HepG2 (cell line): Measurements from ENCODE around the gene AP3D1. TPM values are rescaled to one million over a fixed set of nuclear protein-coding genes. Genes with fewer than 3 reads are reported as not detected.

Experiments used
- ATAC-seq: fragments of 200-7000 bp; cut with Tn5 transposase; 3 replicates; pipeline ENCODE4 v1.9.1; 2020; ENCODE audit warnings: mild to moderate bottlenecking, moderate library complexity
- BruUV-seq: library from RNA; stranded (reverse); fragments of 400-500 nt; replicated peaks from 2 replicates; lab custom pipeline; 2021; lab: Mats Ljungman, UMichigan
- CTCF ChIA-PET: fragments of 300-600 bp; formaldehyde crosslinking; extraction: SDS; loops from one replicate; lab custom pipeline; 2021; ENCODE audit warnings: low total read pairs, inconsistent platforms, low intra/inter-chr PET ratio; lab: Yijun Ruan, JAX
- POLR2A ChIA-PET: fragments of 350-600 bp; sonication (Branson Sonifier 250); formaldehyde crosslinking; loops from one replicate; lab custom pipeline; 2020; ENCODE audit warnings: antibody characterized with exemption, inconsistent platforms; lab: Yijun Ruan, JAX
- DNase-seq: peaks from one replicate; pipeline ENCODE4 v3.0.0-alpha.2; 2015; ENCODE audit warnings: low spot score
- FAIRE-seq: peaks from 3 replicates; lab custom pipeline; 2011; peaks lifted over from hg19 to GRCh38; lab: Jason Lieb, UNC
- H2AFZ ChIP-seq: one replicate; pipeline ENCODE4 v1.6.1; 2011; ENCODE audit warnings: low read length, inconsistent platforms
- H3K27ac ChIP-seq: fragments of 300-600 bp; 3 replicates; pipeline ENCODE4 v1.8.0; 2011; ENCODE audit warnings: mixed run types, mild to moderate bottlenecking, mixed read lengths, low read length, inconsistent platforms; ENCODE audit not compliant: insufficient read depth; ENCODE audit errors: extremely low read length
- H3K27me3 ChIP-seq, 2 experiments: fragments of 200-600 bp in 1 of 2; 2 replicates in 1 of 2; 3 replicates in 1 of 2; pipeline versions ENCODE4 v1.6.0 to v1.8.0; 2011; ENCODE audit warnings: low read length in 2 of 2, mild to moderate bottlenecking in 2 of 2, moderate library complexity in 2 of 2, inconsistent platforms in 1 of 2; ENCODE audit not compliant: insufficient read depth in 2 of 2, control insufficient read depth in 1 of 2
- H3K36me3 ChIP-seq, 2 experiments: fragments of 200-600 bp in 1 of 2; replicated peaks in 1 of 2; 2 replicates in 1 of 2; 3 replicates in 1 of 2; pipeline versions ENCODE4 v1.5.1 to v1.8.0; 2011; ENCODE audit warnings: low read length in 2 of 2, inconsistent platforms in 1 of 2; ENCODE audit not compliant: insufficient read depth in 2 of 2, control insufficient read depth in 1 of 2
- H3K4me1 ChIP-seq: 2 replicates; pipeline ENCODE4 v1.5.1; 2012; ENCODE audit warnings: low read length, inconsistent platforms; ENCODE audit not compliant: insufficient read depth
- H3K4me2 ChIP-seq: 2 replicates; pipeline ENCODE4 v1.6.0; 2011; ENCODE audit warnings: low read depth, low read length, inconsistent platforms
- H3K4me3 ChIP-seq, 3 experiments: fragments of 200-600 bp in 1 of 3; sonication (generic), shearing (Covaris generic) in 1 of 3; replicated peaks in 1 of 3; 2 replicates each; pipeline ENCODE4 v1.5.1; 2011 to 2016; ENCODE audit warnings: low read length in 3 of 3, inconsistent platforms in 2 of 3, low read depth in 2 of 3, mild to moderate bottlenecking in 2 of 3, control low read depth in 1 of 3, mixed read lengths in 1 of 3; ENCODE audit not compliant: insufficient read depth in 1 of 3
- H3K79me2 ChIP-seq: one replicate; pipeline ENCODE4 v1.6.1; 2011; ENCODE audit warnings: low read length, inconsistent platforms; ENCODE audit not compliant: insufficient read depth
- H3K9ac ChIP-seq: 2 replicates; pipeline ENCODE4 v1.6.0; 2011; ENCODE audit warnings: mild to moderate bottlenecking, low read depth, low read length, inconsistent platforms; ENCODE audit not compliant: insufficient read depth
- H3K9me3 ChIP-seq: 2 replicates; pipeline ENCODE4 v1.5.1; 2012; ENCODE audit warnings: mild to moderate bottlenecking, low read length
- H4K20me1 ChIP-seq: 2 replicates; pipeline ENCODE4 v1.6.0; 2011; ENCODE audit warnings: inconsistent platforms, mild to moderate bottlenecking, low read length, moderate library complexity; ENCODE audit not compliant: insufficient read depth
- CC2D1A ChIP-seq: sonication (generic); formaldehyde crosslinking; IDR thresholded peaks from 2 replicates; pipeline ENCODE4 v1.8.1; 2023; ENCODE audit warnings: mild to moderate bottlenecking, missing genetic modification reagents
- HIC2 ChIP-seq: sonication (generic); formaldehyde crosslinking; IDR thresholded peaks from 2 replicates; pipeline ENCODE4 v1.9.0; 2022; ENCODE audit warnings: low read depth, missing genetic modification reagents
- MAF1 ChIP-seq: sonication (generic); formaldehyde crosslinking; IDR thresholded peaks from 2 replicates; pipeline ENCODE4 v1.5.0; 2020; ENCODE audit warnings: missing genetic modification reagents, borderline replicate concordance
- MAFF ChIP-seq: IDR thresholded peaks from 2 replicates; pipeline ENCODE4 v1.6.1; 2011; ENCODE audit warnings: low read depth, low read length, improper control_type of control experiment
- MLLT10 ChIP-seq: sonication (generic); formaldehyde crosslinking; IDR thresholded peaks from 2 replicates; pipeline ENCODE4 v1.4.0; 2020; ENCODE audit warnings: missing genetic modification reagents
- MYPOP ChIP-seq: sonication (generic); formaldehyde crosslinking; IDR thresholded peaks from 2 replicates; pipeline ENCODE4 v1.8.1; 2023; ENCODE audit warnings: mild to moderate bottlenecking, moderate library complexity, missing genetic modification reagents
- RBM22 ChIP-seq: fragments of 200-400 bp; formaldehyde crosslinking; optimal IDR thresholded peaks from 2 replicates; pipeline ENCODE3; 2017; ENCODE audit warnings: mild to moderate bottlenecking, low read length, moderate library complexity
- SKIL ChIP-seq: sonication (generic); formaldehyde crosslinking; IDR thresholded peaks from 2 replicates; pipeline ENCODE4 v1.8.0; 2022; ENCODE audit warnings: missing genetic modification reagents, mild to moderate bottlenecking, moderate library complexity, borderline replicate concordance
- SMYD3 ChIP-seq: sonication (generic); formaldehyde crosslinking; IDR thresholded peaks from 2 replicates; pipeline ENCODE4 v1.8.1; 2023; ENCODE audit warnings: mild to moderate bottlenecking, missing genetic modification reagents
- SPEN ChIP-seq: sonication (generic); formaldehyde crosslinking; IDR thresholded peaks from 2 replicates; pipeline ENCODE4 v1.5.1; 2020; ENCODE audit warnings: low read depth, mild to moderate bottlenecking, missing genetic modification reagents
- ZIK1 ChIP-seq: sonication (generic); formaldehyde crosslinking; IDR thresholded peaks from 2 replicates; pipeline ENCODE4 v1.5.0; 2020; ENCODE audit warnings: mild to moderate bottlenecking, low read depth, missing genetic modification reagents, borderline replicate concordance
- ZNF136 ChIP-seq: sonication (generic); formaldehyde crosslinking; IDR thresholded peaks from 2 replicates; pipeline ENCODE4 v1.8.1; 2022; ENCODE audit warnings: low read depth, mild to moderate bottlenecking, moderate library complexity, missing genetic modification reagents
- ZNF350 ChIP-seq: sonication (generic); formaldehyde crosslinking; IDR thresholded peaks from 2 replicates; pipeline ENCODE4 v1.4.0; 2020; ENCODE audit warnings: mild to moderate bottlenecking, low read depth, missing genetic modification reagents, borderline replicate concordance
- ZNF564 ChIP-seq: sonication (generic); formaldehyde crosslinking; IDR thresholded peaks from 2 replicates; pipeline ENCODE4 v1.8.1; 2023; ENCODE audit warnings: mild to moderate bottlenecking, missing genetic modification reagents
- ZXDC ChIP-seq: sonication (generic); formaldehyde crosslinking; IDR thresholded peaks from 2 replicates; pipeline ENCODE4 v1.5.0; 2020; ENCODE audit warnings: mild to moderate bottlenecking, missing genetic modification reagents
- WGBS: methylation state at CpG from one replicate; pipeline ENCODE4 v1.1.6; 2017; ENCODE audit warnings: low lambda C conversion rate; 5-methylcytosine and 5-hydroxymethylcytosine counted together
- in situ Hi-C: cut with HindIII; loops from 2 replicates; pipeline ENCODE4 v1.10.0; 2017; ENCODE audit warnings: low pct_unique_long_range_greater_than_20kb; ENCODE audit not compliant: extremely low pct_ligation_motif_present
- intact Hi-C: fragments of 100-400 bp; cut with micrococcal nuclease; formaldehyde crosslinking; loops from one replicate; pipeline ENCODE4 v1.10.0; 2022; ENCODE audit not compliant: unreplicated experiment
- polyA plus RNA-seq, 8 experiments: library from polyadenylated mRNA; depleted of rRNA in 3 of 8; stranded (reverse) in 7 of 8; unstranded in 1 of 8; fragments of >200 nt; fragmentation: Illumina TruSeq in 4 of 8; extraction: Trizol in 4 of 8; gene quantifications; 2 replicates each; pipeline versions ENCODE4 v1.2.1 to v1.2.3, GENCODE V29; 2011 to 2016; ENCODE audit warnings: low read depth in 4 of 8, missing spikeins in 1 of 8, mixed read lengths in 1 of 8; ENCODE audit not compliant: insufficient read depth in 1 of 8
- total RNA-seq, 5 experiments: library from RNA; depleted of rRNA; stranded (reverse); fragments of >200 nt; fragmentation: Illumina TruSeq; extraction: Trizol; gene quantifications; 2 replicates each; pipeline ENCODE4 v1.2.3, GENCODE V29; 2016; ENCODE audit warnings: low read depth in 1 of 5

The AP3D1 gene
- total and polyA plus RNA-seq, 2 of the 13 experiments (the other 11 are each of a cell fraction or from before 2014, with no cell fraction given) = 68.0 to 82.6 TPM

- no peak for TF ChIP-seq ZXDC (CRISPR knock-in tag)
- TF ChIP-seq MAFF = 0 out of 2 replicates have a peak, but pooled peaks have one; percentile 13
- TF ChIP-seq MLLT10 = no peak
- no peak for TF ChIP-seq SKIL (CRISPR knock-in tag)
- TF ChIP-seq RBM22 = peak; percentile 53
- no peak for TF ChIP-seq ZNF350
- no peak for TF ChIP-seq ZNF136 (CRISPR knock-in tag)
- no peak for TF ChIP-seq HIC2
- no peak for TF ChIP-seq MYPOP (CRISPR knock-in tag)
- no peak for TF ChIP-seq SMYD3 (CRISPR knock-in tag)
- TF ChIP-seq MAF1 (CRISPR knock-in tag) = no peak
- TF ChIP-seq ZNF564 = no peak
- TF ChIP-seq CC2D1A = no peak
- no peak for TF ChIP-seq ZIK1 (CRISPR knock-in tag)
- no peak for TF ChIP-seq SPEN
- DNase-seq = no peak
- Histone ChIP-seq H3K27me3 (no peaks in the 10 kb centered on the region; a peak in 1 of 5 replicates), H3K4me1 (no peaks in the 10 kb centered on the region), H3K36me3 (peaks cover 48 to 78% of the 10 kb centered on the region in 2 experiments; a peak in 4 of 5 replicates), H4K20me1 (peaks cover 12% of the 10 kb centered on the region; the same call in 1 of the 2 replicates), H3K9me3 (no peaks in the 10 kb centered on the region), H3K4me2 (no peak overlapping the region), H3K4me3 (no peak overlapping the region), H3K9ac (no peak overlapping the region), H3K27ac (no peak overlapping the region), H3K79me2 (peaks cover 32% of the 10 kb centered on the region), H2AFZ (no peak overlapping the region)
- 100% methylated on average over 6 of the region's 19 CpGs for WGBS
- ATAC-seq = no peak
- intact Hi-C loops = no loop called here
- ChIA-PET CTCF (no interaction called here), POLR2A (no interaction called here)
- in situ Hi-C loops = no loop called here
- BruUV-seq = no TSS peak
- FAIRE-seq = no peak
Measured at GRCh38 chr19:2188708-2189385, 37.5 kb upstream of the AP3D1 start.
